HFF-Myc (cell line): ENCODE data around the gene ARHGAP5.

ENCODE experiments used
- DNase-seq: peaks from one replicate; pipeline ENCODE4 v3.0.0-alpha.2; 2011; ENCODE audit warnings: low read depth; ENCODE audit errors: extremely low read depth
- H3K4me3 ChIP-seq: replicated peaks from 2 replicates; pipeline ENCODE4 v1.5.1; 2011; ENCODE audit warnings: low read depth, mild to moderate bottlenecking, control low read depth, low read length
- TF ChIP-seq, protein P1 (sequence below): IDR thresholded peaks from 2 replicates; pipeline ENCODE4 v1.5.1; 2012; ENCODE audit warnings: mild to moderate bottlenecking, low read depth, low read length, control low read depth; ENCODE audit errors: missing control alignments

The ARHGAP5 gene

DNA sequence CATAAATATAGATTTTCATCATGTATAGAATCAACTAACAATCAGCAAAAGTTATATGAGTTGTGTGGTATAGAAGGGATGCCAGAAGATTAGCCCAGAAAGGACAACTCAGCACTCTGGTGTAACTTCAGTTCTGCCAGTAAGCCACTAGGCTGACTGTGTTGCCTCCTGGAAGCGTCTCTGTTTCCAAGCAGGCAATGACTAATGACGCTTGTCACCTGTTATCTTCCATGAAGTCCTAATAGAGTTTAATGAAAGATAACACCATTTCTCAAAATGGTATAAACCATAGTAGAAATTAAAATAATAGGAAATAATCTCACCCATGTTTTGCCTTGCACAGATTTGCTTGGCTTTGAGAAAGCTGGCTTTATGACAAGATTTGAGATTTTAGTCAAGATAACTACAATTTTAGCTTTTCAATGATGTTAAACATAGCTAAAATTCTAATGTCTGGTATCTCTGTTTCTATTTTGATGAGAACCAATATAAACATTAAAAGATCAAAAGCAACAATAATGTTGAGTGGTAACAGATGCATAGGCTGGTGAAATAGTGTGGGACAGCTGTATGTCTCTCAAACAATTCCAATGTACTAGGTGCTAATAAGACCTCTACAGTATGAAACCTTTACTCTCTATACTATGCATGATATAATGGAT, 115.7 kb downstream of the ARHGAP5 start:
- no peak overlapping the region for H3K4me3 ChIP-seq
- DNase-seq: no peak
- TF ChIP-seq, protein P1, sequence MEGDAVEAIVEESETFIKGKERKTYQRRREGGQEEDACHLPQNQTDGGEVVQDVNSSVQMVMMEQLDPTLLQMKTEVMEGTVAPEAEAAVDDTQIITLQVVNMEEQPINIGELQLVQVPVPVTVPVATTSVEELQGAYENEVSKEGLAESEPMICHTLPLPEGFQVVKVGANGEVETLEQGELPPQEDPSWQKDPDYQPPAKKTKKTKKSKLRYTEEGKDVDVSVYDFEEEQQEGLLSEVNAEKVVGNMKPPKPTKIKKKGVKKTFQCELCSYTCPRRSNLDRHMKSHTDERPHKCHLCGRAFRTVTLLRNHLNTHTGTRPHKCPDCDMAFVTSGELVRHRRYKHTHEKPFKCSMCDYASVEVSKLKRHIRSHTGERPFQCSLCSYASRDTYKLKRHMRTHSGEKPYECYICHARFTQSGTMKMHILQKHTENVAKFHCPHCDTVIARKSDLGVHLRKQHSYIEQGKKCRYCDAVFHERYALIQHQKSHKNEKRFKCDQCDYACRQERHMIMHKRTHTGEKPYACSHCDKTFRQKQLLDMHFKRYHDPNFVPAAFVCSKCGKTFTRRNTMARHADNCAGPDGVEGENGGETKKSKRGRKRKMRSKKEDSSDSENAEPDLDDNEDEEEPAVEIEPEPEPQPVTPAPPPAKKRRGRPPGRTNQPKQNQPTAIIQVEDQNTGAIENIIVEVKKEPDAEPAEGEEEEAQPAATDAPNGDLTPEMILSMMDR: no peak

DNA sequence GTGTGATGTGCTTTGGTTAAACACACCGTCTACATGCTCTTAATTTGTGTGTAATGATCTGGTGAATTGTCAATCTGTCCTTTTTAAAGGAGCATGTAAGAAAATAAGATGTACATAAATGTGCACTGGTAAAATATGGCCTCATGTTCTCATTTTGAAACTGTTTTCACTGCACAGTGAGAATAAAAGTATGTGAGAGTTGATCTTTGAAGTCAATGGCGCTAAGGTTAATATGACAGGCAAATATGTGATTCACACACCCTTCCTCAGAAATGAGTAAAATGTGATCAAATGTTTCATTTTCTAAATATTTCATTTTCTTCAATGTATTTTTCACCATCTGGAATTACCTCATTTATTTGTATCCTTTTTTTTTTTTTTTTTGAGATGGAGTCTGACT, 116.4 kb downstream of the ARHGAP5 start:
- H3K4me3 ChIP-seq: no peak overlapping the region
- TF ChIP-seq, protein P1: no peak
- no peak for DNase-seq

DNA sequence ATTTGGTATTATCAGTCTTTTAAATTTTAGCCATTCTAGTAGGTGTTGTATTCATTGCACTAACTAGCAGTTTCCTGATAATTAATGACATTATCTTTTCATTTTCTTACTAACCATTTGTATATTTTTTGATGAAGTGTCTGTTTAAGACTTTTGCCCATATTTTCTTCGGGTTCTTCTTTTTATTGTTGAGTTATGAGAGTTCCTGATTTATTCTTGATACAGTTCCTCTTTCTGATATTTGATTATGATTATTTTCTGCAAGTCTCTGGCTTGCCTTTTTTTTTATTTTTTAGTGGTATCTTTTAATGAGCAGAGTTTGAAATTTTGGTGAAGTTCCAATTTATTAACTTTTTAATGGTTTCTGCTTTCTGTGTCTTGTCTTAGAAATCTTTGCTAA, 118.5 kb downstream of the ARHGAP5 start:
- no peak overlapping the region for H3K4me3 ChIP-seq
- DNase-seq: no peak
- TF ChIP-seq, protein P1: no peak

DNA sequence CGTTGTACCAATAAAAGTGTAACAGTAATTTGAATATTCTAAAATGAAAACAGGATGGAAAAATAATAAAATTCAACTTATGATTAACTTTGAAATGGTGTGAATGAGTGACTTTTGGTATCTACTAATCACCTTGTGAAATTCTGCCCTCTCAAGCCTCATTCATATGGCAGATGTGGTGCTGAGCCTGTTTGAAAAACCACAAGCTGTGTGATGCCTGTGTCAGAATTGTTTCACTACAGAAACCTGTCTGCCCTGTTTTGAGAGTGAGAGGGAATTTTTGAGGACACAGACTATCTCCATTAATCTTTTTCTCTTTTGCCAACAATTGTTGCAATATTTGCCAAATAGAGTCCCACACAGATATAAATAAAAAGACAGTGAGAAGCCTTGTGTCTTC, 120.8 kb downstream of the ARHGAP5 start:
- no peak overlapping the region for H3K4me3 ChIP-seq
- TF ChIP-seq, protein P1: no peak
- DNase-seq: no peak

DNA sequence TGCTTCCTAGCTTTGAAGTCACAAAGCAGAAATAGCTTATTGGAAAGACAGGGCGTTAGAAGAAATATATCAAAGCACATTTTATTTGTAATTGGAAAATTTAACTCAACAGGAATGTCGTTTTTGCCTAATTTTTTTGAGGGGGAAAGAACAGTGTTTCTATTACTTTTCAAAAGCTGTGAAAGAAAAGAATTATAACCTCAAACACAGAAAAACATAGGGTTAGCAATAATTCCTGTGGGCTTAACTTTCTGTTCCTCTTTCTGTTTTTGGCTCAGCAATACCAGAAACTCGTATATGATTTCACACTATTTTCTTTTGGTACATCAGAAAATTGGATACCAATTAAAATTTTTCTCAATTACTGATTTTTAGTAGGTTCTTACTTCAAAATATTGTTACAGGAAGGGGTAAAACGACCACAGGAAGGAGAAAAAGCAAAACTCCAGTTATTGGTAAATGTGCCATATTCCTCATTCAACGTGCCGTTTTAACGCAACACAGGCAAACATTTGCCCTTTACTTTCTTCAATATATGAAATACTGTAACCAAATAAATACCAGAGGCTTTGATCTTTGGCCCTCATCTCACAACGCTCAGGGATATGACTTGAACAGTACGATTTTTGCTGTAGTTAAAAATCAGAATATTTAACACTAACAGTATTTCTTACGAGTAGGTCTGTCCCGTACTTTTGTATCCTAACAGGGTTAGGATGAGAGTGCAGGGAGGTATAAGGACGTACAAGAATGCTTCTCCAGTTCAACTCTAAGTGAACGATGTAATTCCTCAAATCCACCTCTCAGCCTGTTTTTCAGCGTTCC, 123.5 kb downstream of the ARHGAP5 start:
- H3K4me3 ChIP-seq: peak overlapping the region; percentile 68
- DNase-seq: no peak
- TF ChIP-seq, protein P1: no peak

DNA sequence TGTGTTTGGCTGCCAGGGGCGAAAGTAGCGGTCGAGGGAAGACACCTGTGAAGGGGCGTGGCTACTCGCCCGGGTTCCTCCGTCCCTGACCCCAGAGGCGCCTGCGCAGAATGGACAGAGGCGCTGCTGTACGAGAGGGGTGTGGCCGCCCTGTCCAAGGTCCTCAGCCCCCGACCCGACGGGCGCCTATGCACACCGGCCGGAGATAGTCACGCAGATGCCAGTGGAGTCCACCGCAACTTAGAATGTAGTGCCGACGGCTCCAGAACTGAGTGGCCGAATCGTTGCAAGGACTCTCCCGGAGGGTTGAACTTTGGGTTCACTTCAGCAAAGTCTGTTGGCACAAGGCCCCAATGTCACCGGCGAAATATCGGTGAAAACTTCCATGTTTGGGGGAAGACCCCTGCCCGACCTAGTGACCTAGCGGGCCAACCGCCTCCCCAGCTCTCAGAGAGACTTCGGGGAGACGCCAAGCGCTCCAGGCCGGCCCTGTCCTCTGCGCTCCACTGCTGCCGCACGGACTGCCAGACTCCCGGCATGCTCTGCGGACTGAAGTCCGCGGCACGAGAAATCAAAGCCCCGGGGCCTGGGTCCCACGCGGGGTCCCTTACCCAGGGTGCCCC, 124.2 kb downstream of the ARHGAP5 start:
- no peak for DNase-seq
- TF ChIP-seq, protein P1: no peak
- peak overlapping the region; percentile 68 for H3K4me3 ChIP-seq
